GM21447 (cell line): ENCODE data around the gene CDH15.
"Not testable (repeated sequence)": the region's sequence is repeated elsewhere in the genome, so short reads cannot be mapped to it uniquely, and the experiment has no call there.

Source experiments
- ATAC-seq: cut with Tn5 transposase; IDR thresholded peaks from one replicate; pipeline ENCODE4 v1.9.1; 2021; ENCODE audit not compliant: unreplicated experiment

CDH15 gene

DNA sequence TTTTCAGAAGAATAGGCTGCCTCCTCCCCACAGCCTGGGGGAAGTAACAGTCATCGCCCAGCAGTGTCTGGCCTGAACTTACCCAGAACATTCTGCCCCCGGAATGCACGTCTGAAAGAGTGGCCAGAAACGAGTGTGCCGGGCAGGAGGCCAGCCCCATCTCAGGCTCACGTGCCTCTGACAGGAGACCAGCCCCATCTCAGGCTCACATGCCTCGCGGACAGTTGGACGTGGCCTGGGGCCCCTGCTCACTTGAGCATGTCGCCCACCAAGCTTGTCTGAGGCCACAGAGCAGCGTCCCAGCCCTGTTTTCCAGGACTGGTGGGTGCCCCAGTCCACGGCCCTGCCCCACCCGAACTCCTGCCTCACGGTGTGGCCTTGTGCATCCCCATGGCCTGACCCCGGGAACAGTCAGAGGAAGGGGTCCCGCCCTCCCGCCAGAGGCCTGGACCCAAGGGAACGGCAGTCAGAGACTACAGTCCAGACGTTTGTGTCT, 16.3 kb upstream of the CDH15 start:
- ATAC-seq, result no peak

DNA sequence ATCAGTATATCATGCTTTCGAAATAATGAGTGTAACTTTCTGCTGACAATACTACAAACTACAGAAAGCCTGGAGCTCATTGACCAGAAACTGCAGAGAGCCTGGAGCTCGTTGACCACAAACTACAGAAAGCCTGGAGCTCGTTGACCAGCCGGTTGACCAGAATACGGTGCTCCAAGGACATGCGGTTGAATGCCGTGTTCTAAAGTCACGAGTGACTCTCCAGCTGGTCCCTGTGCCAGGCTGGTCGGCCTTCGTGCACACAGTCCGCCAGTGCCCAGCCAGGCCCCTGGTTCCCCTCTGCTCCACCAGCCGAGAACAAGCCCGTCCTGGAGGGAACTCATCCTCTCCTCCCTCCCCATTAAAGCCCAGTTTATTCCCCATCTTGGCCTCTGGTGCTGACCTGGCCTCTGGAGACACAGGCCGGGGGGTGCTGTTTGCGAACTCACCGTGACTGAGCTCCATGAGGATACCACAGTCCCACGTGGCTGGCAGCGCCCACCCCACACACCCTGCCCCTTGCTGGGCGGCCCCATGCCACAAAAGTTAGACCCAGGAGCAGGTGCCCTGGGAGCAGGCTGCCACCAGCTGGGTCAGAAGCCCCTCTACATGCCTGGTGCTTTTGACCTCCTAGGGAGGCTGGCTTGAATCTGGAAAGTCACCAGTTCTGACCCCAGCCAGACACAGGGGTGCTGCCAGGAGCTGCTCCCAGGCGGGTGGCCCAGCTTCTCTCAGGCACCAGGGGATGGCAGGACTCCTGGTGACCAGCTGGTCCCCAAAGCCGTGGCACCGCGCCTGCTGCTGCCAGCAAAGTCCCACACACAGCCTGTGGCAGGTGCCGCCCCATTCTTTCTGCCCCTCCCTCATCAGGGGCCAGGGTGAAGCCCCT, 15.5 kb upstream of the CDH15 start:
- no peak for ATAC-seq

DNA sequence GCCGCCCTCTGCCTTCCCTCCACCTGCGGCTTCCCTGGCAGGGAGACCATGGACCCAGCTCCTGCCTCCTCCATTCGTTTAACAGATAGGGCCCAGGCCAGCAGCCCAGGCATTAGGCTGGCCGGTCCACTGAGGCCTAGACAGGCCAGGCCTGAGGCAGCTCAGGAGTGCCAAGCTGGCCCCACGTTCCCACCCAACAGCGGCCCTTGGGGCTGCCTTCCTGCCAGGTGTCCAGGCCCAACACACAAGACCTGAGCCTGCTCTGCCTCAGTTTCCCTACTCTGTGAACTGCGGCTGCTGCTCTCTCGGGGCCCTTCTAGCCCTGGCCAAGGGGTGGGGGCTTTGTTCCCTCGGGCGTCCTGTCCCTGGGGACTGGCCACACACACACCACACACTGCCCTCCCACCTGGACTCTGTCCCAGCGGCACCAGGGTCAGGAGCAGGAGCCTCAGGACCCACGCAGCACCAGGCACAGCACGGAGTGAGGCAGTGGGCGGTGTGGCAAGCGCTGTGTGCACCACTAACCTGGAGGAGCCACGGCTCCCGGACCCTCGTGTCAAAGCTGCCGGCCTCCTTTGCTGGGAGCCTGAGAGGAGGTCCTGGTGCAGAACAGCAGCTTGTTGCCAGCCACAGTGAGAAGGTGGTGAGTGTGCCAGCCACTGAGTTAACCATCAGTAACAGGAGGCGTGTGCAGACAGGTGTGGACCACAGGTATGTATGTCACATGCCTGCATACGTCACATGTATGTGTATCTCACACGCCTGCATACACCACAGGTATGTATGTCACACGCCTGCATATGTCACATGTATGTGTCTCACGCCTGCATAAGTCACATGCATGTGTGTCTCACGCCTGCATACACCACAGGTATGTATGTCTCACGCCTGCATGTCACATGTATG, 14.6 kb upstream of the CDH15 start:
- no peak for ATAC-seq

DNA sequence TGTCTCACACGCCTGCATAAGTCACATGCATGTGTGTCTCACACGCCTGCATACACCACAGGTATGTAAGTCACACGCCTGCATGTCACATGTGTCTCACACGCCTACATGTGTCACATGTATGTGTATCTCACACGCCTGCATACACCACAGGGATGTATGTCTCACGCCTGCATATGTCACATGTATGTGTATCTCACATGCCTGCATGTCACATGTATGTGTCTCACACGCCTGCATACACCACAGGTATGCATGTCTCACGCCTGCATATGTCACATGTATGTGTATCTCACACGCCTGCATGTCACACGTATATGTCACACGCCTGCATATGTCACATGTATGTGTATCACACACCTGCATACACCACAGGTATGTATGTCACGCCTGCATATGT, 13.8 kb upstream of the CDH15 start:
- no peak for ATAC-seq

GRCh38 chr16:89159066-89159849, 12.3 kb upstream of the CDH15 start:
- no peak for ATAC-seq

DNA sequence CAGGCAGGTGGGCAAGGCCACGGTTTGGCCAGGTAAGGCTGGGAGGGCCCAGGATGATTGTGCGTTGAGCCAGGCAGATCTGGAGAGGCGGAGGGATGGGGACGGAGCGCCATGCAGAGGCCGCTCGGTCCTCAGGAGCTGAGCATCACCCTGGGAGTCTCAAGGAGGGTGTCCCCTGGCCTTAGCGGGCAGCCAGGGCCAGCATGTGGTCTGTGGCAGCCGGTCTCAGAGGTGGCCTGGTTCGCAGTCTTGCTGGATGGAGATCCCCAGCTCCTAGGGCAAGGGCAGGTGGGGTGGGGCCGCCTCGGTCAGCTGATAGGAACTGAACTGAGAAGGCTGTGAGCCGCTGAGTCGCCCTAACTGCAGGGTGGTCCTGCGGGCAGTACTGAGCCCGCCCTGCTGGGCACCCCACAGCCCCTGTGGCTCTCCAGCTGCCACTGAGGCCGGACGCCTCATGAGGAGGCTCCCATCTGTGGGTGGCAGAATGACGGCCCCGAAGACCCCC, 11.6 kb upstream of the CDH15 start:
- no peak for ATAC-seq

DNA sequence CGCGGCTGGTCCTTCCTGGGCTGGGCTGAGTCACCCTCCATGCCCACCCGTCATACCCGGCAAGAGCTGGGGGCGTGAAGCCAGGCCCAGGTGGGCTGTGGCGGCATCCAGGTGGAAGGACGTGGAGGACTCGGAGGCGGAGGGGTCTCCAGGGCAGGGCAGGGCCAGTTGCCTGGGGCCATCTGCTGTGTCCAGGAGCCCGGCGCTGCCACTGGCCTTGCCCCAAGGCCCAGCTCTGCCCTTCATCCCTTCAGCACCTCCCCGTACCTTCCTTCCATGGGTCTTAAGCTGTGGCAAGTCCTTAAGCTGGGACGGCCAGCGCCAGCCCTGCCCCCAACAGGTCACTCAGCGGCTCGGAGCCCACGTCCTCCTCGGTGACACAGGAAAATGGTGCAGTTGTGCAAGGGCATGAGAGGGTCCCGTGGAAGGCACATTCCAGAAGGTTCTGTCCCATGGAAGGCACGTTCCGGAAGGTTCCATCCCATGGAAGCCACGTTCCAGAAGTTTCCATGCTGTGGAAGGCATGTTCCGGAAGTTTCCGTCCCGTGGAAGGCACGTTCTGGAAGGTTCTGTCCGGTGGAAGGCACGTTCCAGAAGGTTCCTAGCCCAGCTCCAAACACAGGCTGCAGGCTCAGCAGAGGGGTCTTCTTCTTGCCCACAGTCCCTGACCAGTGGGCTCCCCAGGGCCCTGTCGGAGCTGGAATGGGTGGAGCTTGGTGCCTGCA, 10.4 kb upstream of the CDH15 start:
- ATAC-seq, result no peak

- no peak for ATAC-seq
Measured at GRCh38 chr16:89161763-89162713, 9.5 kb upstream of the CDH15 start.

- ATAC-seq, result no peak
Measured at GRCh38 chr16:89163297-89163696, 8.3 kb upstream of the CDH15 start.

GRCh38 chr16:89164436-89164835, 7.1 kb upstream of the CDH15 start:
- no peak for ATAC-seq

GRCh38 chr16:89164847-89165680, 6.5 kb upstream of the CDH15 start:
- ATAC-seq, result no peak

GRCh38 chr16:89165681-89165979, 5.9 kb upstream of the CDH15 start:
- not testable (repeated sequence) for ATAC-seq

GRCh38 chr16:89166696-89167424, 4.7 kb upstream of the CDH15 start:
- ATAC-seq, result no peak

DNA sequence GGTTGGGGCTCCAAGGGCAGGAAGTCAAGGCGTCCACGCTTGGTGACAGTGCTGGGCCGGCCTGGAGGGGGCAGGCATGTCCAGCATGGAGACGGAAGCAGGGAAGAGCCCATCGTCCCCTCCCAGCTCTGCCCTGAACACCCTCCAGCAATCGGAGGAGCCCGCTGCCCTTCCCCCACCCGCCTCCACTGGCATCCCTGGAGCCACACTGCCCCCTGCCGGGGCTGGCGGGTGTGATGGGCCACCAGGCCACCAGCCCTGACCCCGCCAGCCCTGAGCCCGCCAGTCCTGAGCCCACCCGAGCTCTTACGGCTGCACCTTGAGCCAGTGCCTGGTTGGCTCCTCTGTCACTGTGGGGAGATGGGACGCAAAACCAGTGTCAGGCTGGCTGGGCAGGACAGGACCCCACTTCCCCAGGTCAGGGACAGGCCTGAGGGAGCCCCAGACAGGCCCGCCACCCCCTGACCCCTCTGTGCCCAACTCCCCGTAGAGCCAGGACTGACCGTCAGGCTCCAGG, 4.1 kb upstream of the CDH15 start:
- ATAC-seq, result no peak

GRCh38 chr16:89168381-89169189, 3.0 kb upstream of the CDH15 start:
- no peak for ATAC-seq

- no peak for ATAC-seq
Measured at GRCh38 chr16:89169778-89170177, 1.8 kb upstream of the CDH15 start.
